ENCODE results near the gene IRS2. TPM values are rescaled to one million over a fixed set of nuclear protein-coding genes. Genes with fewer than 3 reads are reported as not detected.

Gene IRS2
- total RNA-seq, 3 donors from 2014 or later: 25.8 to 38.2 (median 29.5) TPM

DNA sequence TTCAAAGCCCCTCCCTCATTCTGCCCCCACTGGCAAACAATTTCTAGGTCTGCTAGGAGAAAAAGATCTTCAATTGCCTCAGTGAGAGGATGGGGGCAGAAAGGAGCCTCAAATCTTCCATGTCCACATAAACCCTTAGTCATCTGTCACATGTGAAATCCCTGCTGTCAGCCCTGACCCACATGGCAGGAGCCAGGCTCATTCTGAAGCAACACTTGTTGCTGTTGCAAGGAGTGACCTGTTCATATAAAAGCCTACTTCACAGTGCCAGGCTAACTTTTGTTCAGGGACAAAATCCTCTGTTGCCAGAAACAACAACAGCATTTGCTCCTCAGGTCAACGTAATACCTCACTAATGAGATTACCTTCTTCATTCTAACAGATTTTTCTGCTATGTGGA lies 70.5 kb downstream of the IRS2 start:
- Histone ChIP-seq H3K36me3 (no peaks in the 10 kb centered on the region), H3K27me3 (no peaks in the 10 kb centered on the region), H3K4me3 (no peak overlapping the region), H3K9me3 (no peaks in the 10 kb centered on the region), H3K4me1 (no peaks in the 10 kb centered on the region), H3K27ac (no peak overlapping the region)
- TF ChIP-seq POLR2A (IDR thresholded peaks at IDR 0.05) (no peak), POLR2AphosphoS5 (IDR thresholded peaks at IDR 0.05) (peak in 1 of 3 donors; percentile 44)
- no peak for DNase-seq (ENCODE audit: low spot score in 2 of 2)
- intact Hi-C loops (cut with DNase I; ENCODE audit: low total_unique reads): no loop called here

DNA sequence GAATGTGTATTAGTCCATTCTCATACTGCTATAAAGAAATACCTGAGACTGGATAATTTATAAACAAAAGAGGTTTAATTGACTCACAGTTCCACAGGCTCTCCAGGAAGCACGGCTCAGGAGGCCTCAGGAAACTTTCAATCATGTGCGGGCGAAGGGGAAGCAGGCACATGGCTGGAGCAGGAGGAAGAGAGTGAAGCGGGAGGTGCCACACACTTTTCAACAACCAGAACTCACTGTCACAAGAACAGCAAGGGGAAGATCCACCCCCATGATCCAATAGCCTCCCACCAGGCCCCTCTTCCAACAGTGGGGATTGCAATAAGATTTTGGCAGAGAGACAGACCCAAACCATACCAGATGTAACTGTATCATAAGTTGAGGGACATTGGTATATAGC lies 72.7 kb downstream of the IRS2 start:
- no peak for DNase-seq (ENCODE audit: low spot score in 2 of 2)
- TF ChIP-seq, protein P1, sequence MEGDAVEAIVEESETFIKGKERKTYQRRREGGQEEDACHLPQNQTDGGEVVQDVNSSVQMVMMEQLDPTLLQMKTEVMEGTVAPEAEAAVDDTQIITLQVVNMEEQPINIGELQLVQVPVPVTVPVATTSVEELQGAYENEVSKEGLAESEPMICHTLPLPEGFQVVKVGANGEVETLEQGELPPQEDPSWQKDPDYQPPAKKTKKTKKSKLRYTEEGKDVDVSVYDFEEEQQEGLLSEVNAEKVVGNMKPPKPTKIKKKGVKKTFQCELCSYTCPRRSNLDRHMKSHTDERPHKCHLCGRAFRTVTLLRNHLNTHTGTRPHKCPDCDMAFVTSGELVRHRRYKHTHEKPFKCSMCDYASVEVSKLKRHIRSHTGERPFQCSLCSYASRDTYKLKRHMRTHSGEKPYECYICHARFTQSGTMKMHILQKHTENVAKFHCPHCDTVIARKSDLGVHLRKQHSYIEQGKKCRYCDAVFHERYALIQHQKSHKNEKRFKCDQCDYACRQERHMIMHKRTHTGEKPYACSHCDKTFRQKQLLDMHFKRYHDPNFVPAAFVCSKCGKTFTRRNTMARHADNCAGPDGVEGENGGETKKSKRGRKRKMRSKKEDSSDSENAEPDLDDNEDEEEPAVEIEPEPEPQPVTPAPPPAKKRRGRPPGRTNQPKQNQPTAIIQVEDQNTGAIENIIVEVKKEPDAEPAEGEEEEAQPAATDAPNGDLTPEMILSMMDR (IDR thresholded peaks at IDR 0.05): no peak
- TF ChIP-seq POLR2A (IDR thresholded peaks at IDR 0.05) (no peak), POLR2AphosphoS5 (IDR thresholded peaks at IDR 0.05) (no peak)
- intact Hi-C loops (cut with DNase I; ENCODE audit: low total_unique reads): loop anchor here (5.0 kb wide), 1 partner anchor 686 kb away; no protein-coding TSS in a partner anchor
- H3K9me3 ChIP-seq: no peaks in the 10 kb centered on the region
- H3K27ac ChIP-seq: no peak overlapping the region
- no peaks in the 10 kb centered on the region for H3K27me3 ChIP-seq
- no peaks in the 10 kb centered on the region for H3K36me3 ChIP-seq
- H3K4me1 ChIP-seq: no peaks in the 10 kb centered on the region
- H3K4me3 ChIP-seq: no peak overlapping the region

DNA sequence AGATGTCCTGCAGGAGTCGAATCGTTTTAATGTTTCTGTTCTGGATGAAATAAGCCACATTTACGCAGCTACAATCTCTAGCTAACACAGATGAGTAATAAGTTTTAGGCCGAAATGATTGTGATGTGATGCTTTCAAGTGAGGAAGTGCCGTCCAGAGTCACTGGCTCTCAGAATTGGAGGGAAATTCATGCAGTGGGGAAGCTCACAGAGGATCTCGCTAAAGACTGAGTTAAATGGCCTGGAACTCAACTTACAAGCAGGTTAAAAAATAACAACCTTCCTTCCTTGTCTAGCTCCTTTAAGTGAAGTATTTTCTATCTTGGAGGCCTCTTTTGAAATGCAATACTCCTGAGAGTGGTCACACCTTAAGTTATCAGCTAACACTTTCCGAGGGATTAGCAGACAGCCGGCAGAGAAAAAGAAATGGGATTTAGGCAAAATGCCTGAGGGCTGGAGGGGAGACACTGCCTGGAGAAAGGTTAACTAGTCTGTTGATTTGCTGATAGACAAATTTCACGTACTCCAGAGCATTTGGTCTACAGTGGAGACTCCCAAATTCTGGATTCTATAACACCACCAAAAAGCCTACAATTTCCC lies 74.2 kb downstream of the IRS2 start:
- no peaks in the 10 kb centered on the region for H3K4me1 ChIP-seq
- no peak for DNase-seq (ENCODE audit: low spot score in 2 of 2)
- TF ChIP-seq, protein P1 (IDR thresholded peaks at IDR 0.05): no peak
- TF ChIP-seq POLR2AphosphoS5 (IDR thresholded peaks at IDR 0.05): no peak
- no peak for TF ChIP-seq POLR2A (IDR thresholded peaks at IDR 0.05)
- intact Hi-C loops (cut with DNase I; ENCODE audit: low total_unique reads): loop anchor here (5.0 kb wide), 1 partner anchor 685 kb away; no protein-coding TSS in a partner anchor
- H3K9me3 ChIP-seq: no peaks in the 10 kb centered on the region
- H3K36me3 ChIP-seq: no peaks in the 10 kb centered on the region
- no peak overlapping the region for H3K27ac ChIP-seq
- no peak overlapping the region for H3K4me3 ChIP-seq
- no peaks in the 10 kb centered on the region for H3K27me3 ChIP-seq

DNA sequence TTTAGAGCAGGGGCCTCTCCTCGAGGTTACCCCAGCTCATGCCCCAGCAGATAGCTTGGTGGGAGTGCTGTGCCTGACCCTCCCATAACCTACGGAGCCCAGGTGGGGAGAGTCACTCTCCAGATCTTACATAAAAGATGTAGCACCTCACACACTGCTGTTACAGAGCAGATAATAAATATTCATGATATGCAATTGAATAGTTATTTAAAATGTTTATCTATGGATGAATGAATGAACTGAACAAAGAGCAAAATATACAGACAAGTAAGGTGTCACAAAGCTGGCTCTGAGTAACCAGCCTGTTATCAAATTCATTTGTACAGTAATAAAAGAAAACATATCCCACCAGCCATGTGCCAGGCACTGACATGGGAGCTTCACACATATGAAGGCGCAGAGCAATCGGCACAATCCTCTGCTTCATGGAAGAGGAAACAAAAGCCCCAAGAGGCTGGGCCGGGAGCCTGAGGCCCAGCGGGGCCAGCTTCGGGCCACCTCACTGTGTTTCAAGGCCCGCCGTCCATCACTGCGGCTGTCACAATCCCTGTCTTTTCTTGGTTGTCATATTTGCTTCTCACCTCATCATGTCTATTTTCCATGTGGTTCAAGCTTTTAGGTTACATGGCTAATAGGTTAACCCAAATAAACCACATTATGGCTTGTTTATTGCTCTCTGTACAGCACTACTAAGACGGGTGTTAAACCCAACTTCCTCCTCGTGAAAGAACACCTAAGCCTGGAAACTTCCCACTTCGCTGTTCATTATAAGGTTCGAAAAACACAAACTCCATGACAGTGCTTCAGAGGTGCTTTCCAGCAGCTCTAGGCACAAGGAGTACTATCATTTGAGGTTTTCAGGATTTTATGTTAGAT lies 78.4 kb downstream of the IRS2 start:
- no peaks in the 10 kb centered on the region for H3K9me3 ChIP-seq
- intact Hi-C loops (cut with DNase I; ENCODE audit: low total_unique reads): no loop called here
- no peaks in the 10 kb centered on the region for H3K4me1 ChIP-seq
- H3K36me3 ChIP-seq: no peaks in the 10 kb centered on the region
- H3K27me3 ChIP-seq: no peaks in the 10 kb centered on the region
- no peak for DNase-seq (ENCODE audit: low spot score in 2 of 2)
- H3K27ac ChIP-seq: no peak overlapping the region
- H3K4me3 ChIP-seq: no peak overlapping the region
- TF ChIP-seq, protein P1 (IDR thresholded peaks at IDR 0.05): no peak
- no peak for TF ChIP-seq POLR2A (IDR thresholded peaks at IDR 0.05)
- TF ChIP-seq POLR2AphosphoS5 (IDR thresholded peaks at IDR 0.05): no peak

DNA sequence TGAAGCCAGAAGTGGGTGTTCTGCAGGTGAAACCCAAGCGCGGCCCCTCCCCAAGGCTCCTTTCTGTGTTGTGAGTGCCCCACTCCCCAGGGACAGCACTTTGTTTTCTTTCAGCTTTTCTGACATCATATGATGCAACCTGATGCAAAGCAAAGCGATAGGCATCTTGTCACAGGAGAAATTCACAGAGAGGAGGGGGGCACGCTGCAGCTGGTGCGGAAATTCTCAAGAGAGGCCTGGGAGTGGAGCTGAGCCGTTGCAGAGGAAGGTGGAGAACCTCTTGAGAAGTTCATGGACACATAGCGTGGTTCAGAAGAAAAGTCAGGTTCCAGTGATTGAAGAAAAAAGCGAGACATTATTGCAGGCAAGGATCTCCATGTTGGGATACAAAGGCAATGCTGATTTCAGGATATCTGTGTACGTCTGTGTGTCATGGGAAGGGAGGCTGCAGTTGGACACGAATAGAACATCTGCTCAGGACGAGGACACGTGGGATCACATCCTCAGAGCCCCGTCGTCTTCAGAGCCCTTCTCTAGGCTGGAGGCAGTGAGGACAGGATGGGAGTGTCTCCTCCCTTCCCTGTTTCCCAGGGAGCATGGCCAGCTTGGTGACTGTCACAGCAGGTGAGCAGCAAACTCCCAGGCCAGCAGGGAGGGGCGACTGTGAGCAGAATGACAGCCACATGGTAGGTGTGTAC lies 79.2 kb downstream of the IRS2 start:
- Histone ChIP-seq H3K36me3 (no peaks in the 10 kb centered on the region), H3K4me3 (no peak overlapping the region), H3K9me3 (no peaks in the 10 kb centered on the region), H3K4me1 (no peaks in the 10 kb centered on the region), H3K27ac (no peak overlapping the region), H3K27me3 (no peaks in the 10 kb centered on the region)
- intact Hi-C loops (cut with DNase I; ENCODE audit: low total_unique reads): no loop called here
- DNase-seq (ENCODE audit: low spot score in 2 of 2): no peak
- no peak for TF ChIP-seq POLR2A (IDR thresholded peaks at IDR 0.05)
- TF ChIP-seq POLR2AphosphoS5 (IDR thresholded peaks at IDR 0.05): no peak
- TF ChIP-seq, protein P1 (IDR thresholded peaks at IDR 0.05): no peak

All from breast epithelium (tissue), 4 donors.